CD4-positive, alpha-beta T cell treated with Interleukin-6 for 4 hours (primary cell): Measurements from ENCODE around the gene CYP46A1.

ENCODE experiments used
- DNase-seq: peaks from one replicate; pipeline ENCODE4 v3.0.0-alpha.2; 2020; ENCODE audit warnings: mixed read lengths

CYP46A1 gene

DNA sequence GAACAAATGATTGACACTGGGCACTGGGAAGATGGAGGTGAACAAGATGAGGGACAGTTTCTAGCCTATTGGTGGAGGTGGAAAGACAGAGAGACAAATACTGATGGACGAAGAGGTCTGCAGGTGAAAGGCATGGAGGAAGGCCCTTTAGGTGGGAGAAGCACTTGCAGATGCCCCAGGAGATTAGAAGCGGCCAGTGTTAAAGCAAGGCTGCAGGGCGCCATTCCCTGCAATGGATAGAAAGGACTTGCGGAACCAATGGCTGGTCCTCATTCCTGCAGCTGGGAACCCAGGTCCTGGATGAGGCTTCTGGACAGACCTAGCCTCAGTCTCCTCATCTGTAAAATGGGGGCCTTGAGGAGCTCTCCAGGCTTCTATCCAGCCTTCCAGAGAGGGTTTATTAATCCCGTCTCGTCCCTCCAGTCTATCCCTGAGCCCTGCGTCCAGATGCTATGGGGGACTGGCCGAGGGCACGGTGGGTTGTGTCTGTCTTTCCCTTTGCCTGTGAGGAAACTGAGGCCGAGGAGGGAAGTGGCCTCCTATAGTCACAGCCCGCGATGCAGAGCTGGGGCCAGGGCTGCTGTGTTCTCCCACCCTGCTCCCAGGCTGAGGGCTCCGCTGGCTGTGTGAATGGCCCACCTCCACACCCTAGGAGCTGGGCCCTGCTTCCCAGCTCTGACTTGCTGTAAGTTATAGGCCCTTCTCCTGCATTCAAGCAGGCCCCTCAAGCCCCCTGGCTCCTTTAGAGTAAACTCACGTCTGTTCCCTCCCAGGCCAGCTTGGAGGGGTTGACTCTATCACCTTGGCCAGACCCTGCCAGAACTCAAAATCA lies 33.0 kb downstream of the CYP46A1 start:
- DNase-seq: no peak

- no peak for DNase-seq
These were observed 33.5 kb downstream of the CYP46A1 start for GRCh38 chr14:99717682-99718013.

DNA sequence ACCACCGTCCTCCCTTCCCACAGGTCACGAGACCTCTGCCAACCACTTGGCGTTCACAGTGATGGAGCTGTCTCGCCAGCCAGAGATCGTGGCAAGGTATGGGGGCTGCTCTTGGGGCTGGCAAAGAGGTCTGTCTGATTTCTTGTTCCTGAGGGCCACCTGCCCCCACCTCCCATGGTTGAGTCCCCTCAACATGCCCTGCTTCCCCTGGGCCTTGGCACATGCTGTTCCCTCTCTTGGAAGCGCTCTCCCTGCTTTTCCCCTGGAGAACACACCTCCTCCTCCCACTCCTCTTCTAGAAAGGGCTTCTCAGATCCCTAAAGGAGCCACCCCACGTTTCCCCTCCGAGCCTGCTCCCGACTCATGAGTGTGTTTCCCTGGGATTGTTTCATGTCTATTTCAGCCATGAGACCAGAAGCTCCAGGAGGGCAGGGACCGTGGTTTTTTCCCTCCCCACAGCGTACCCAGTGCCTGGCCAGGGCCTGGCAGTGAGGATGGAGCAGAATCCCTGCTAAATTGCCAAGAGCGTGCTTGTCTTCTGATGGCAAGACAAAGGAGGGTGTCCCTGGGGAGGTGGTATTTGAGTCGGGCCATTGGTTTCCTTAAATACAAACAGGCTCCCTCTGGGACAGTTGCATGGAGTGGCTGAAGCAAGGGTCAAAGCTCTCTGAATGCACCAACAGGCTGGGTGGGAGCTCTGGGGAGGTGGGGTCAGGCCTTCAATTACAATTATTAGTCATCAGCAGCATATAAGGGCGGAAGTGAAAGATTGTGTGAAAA lies 34.1 kb downstream of the CYP46A1 start:
- DNase-seq: no peak

DNA sequence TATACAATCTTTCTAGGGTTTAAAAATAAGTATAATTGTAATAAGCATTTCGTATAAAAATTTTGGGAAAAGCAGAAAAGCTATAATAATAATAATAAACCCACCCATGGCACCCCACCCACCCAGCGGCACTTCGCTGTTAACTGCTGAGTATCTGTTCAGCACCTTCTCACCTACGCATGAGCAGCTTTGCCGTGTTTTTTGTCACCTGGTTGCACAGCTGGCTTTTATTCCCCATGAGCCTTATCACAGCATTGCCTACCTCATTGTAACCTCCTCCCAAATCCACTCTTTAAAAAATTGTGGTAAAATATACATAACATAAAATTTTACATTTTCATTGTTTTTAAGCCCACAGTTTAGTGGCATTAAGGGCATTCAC lies 34.7 kb downstream of the CYP46A1 start:
- DNase-seq: no peak

DNA sequence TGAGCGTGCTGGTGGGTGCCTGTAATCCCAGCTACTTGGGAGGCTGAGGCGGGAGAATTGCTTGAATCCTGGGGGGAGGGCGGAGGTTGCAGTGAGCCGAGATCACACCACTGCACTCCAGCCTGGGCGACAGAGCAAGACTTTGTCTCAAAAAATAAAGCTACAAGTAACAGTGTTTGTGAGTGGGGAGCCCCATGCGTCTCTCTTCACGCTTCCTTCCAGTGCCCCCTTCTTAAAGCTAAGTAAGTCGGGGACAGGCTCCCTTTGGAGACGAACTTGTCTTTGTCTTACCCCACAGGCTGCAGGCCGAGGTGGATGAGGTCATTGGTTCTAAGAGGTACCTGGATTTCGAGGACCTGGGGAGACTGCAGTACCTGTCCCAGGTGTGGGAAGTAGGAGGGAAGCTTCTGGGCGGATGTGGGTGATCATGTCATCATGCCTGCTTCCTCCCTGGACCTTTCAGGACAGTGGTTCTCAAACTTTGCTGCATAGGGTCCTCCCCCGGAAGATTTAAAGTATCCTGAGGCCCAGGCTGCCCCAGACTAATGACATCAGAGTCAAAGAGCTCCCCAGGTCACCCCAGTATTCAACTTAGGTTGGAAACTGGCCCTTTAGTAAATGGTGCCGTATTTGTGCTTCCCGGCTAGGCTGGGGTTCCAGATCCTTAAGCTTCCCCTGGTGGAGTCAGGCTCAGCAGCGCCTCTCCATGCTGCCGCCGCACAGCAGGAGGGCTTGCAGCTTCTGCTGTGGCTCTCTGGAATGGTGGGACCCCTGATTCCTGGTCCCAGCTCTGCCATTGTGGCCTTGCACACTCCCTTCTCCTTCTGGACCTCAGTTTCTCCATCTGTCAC lies 37.1 kb downstream of the CYP46A1 start:
- DNase-seq: no peak

DNA sequence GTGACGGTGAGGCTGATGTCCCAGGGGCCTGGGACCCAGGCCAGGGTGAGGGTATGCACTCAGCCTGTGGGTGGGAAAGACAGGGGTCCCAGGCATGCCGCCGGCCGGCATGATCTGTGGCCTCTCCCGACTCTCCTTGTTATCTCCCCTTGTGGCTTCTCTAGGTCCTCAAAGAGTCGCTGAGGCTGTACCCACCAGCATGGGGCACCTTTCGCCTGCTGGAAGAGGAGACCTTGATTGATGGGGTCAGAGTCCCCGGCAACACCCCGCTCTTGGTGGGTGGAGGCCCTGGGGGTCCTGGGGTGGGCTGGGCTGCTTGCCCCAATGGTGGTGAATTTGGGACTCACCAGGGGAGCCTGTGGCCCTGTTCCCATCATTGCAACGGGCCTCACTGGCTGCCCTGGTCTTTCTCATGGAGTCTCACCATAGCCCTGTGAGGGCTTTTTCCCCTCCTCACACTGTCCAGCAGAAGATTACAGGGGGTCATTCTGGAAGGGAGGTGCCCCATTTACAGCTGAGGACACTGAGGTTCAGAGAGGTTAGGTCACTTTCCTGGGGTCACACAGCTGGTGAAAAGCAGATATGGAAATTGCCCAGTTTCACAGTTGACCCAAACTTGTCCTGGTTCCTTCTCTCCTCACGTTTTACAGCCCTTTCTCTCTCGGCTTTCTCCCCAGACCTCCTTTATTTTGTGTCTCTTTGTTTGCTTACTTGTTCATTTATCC lies 37.9 kb downstream of the CYP46A1 start:
- DNase-seq: no peak

- no peak for DNase-seq
These were observed 38.6 kb downstream of the CYP46A1 start for GRCh38 chr14:99722741-99723140.

DNA sequence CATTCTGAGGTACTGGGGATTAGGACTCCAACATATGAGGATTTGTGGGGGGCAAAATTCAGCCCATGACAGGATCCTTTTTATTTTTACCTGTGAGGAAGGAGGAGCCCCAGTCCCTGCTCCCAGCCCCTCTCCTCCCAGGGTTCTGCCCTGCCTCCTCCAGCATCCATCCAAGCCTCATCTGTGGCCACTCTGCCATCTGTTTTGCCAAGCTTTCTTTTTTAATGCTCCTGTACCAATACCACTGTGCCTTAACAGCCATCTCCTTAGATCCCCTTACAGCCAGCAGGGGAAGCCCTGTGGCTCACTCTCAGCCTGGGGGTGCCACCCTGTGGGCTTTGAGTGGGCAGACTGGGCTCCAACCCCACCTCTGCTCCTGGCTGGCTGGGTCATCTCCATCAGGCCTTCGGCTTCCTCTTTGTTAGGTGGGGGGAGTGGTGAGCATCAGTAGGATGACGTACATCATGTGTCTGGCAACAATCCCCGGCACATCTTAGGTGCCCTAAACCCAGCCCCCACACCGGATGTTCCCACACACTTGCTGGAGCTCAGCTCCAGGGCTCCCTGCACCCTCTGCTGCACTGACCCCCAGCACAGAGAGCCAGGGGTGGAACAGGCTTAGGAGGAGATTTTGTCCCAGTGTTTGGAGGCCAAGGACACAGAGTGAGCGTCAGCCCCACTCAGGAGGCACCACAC lies 40.2 kb downstream of the CYP46A1 start:
- no peak for DNase-seq

DNA sequence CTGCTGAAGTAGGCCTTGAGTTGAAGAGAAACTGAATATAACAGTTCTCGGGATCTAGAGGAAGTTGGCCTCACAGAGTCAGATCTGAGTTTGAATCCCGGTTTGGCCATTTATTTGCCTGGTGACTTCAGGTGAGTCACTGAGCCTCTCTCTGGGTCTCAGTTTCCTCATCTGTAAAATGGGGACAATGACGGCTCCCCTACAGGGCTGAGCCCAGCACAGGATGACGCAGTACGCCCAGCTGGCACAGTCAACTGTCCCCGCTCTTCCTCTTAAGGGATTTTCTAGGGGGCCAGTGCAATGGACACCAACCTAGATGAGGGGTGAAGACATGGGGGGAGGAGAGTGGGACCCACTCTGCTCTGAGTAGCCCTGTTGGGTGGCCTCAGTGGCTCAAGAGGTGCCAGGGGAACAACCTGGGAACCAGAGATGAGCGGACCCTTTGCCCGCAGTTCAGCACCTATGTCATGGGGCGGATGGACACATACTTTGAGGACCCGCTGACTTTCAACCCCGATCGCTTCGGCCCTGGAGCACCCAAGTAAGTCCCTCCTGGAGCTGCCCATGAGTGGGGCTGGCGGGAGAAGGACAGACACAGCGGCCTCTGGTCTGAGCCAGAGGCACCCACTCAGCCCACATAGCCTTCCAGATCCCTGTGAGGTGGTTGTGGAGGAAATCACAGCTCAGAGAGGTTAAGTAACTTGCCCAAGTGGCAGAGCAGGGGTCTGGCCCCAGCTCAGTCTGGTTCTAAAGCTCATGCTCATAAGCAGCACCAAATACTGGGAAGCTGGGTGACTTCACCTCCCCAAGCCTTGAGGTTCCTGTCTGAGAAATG lies 41.1 kb downstream of the CYP46A1 start:
- no peak for DNase-seq

DNA sequence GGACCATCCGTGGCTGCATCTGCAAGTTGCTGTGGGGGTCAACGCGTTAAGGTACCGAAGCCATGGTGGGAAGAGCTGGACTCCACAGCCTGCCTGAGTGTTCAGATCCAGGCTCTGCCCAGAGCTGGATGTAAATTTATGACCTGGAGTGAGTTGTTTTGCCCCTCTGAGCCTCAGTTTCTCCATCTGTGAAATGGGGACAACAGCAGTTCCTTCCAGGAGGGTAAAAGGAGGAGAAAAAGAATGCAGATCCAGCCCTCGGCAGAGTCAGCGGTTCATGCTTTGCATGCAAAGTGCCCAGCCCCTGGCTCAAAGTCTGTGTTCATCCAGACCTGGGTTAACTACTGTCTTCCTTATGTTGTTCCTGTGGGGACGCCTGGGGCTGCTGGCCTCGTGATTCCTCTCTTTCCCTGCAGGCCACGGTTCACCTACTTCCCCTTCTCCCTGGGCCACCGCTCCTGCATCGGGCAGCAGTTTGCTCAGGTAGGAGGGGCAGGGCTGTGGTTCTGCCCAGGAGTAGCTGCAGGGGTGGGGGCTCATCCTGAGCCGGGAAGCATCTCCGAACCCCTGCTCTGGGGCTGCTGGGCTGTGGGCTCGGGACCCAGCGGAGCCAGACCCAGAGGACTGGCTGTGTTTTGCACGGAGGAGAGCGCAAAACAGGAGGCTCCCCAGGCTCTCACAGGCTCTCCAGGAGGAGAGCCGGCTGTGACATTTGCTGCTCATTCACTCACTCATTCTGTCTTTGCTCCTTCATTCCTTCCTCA lies 41.9 kb downstream of the CYP46A1 start:
- no peak for DNase-seq

DNA sequence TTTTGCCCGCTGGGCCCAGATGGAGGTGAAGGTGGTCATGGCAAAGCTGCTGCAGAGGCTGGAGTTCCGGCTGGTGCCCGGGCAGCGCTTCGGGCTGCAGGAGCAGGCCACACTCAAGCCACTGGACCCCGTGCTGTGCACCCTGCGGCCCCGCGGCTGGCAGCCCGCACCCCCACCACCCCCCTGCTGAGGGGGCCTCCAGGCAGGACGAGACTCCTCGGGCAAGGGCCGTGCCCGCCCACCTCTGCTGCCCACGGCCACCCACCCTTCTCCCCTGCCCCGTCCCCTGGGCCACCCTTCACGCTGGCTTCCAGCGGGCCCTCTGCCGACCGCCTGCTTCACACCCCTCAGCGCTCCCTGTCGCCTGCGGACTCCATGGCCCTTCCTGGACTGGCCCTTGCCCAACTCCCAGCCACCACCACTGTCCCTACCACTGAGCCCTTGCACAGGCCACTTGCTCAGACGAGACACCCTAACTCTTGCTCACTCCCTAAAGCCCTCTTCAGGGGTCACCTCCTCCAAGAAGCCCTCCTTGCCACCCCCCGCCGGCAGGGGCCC lies 42.5 kb downstream of the CYP46A1 start:
- DNase-seq: no peak

DNA sequence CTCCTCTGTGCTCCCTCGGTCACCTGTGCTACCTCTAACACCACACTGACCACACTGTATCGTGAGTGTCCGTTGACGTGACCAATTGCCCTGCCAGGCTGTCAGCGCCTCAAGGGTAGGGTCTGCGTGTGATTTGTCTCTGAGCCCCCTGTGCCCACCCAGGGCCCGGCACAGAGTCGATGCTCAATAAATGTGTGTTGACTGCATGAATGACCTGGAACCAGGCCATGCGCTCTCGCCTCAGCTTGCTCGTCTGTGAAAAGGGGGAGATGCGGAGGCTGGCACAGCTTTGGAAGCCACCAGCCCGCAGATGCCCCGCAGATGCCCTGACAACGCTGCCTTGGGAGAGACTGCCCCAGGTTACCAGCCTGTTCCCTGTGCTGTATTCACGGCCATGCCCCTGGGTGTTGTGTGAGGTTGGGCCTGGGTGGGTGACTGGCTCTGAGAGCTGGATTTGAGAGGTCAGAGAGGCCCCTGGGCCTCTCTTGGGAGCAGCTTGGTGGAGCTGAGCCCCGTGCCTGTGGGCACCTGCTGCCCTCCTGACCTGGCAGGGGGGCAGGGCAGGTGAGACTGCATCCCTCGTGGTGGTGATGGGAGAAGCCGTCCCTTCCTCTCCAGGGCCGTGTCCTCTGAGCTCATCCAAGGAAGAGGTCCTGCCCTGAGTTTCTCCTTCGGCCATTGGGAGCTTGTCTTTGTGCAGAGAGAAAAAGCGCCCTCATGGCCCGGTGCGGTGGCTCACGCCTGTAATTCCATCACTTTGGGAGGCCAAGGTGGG lies 43.2 kb downstream of the CYP46A1 start:
- no peak for DNase-seq

- DNase-seq: no peak
These were observed 44.3 kb downstream of the CYP46A1 start for GRCh38 chr14:99728231-99728920.

- no peak for DNase-seq
These were observed 44.9 kb downstream of the CYP46A1 start for GRCh38 chr14:99728981-99729451.

DNA sequence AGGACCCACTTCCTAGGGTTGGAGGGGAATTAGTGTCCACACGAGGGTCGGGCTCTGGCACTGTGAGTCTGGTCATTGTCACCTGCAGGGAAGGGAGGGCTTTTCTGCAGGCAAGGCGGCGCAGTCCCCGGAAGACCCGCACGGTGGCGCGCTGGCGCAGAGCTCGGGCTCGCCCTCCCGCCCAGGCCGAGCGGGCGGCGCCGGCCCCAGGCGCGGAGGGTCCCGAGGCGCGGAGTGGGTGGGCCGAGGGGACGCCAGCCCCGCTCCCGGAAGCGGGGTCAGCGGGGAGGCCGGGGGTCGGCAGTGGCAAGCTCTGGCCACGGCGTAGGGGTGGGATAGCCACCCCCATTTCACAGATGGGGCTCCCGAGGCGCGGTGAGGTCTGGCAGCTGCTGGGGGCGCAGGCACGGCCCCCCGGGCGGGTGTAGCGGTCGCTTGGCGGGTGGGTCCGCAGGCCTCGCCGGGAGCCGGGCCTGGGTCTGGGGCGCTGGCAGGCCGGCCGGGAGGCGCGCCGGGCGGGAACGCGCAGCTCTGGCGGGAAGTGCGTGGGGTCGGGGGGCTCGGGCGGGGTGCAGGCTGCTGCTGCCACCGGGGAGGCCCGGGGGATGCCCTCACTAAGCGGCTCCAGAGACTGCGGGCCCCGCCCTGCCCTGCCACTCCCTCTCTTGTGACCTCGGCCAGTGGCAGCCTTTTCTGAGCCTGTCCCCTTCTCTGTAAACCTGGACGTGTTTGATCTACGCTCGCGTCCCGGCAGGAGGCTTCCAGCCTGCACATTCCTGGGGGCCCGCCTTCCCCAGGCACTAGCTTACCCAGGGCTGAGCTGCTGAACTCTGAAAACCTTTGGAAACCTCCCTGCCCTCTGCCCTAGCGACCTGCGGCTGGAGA lies 46.1 kb downstream of the CYP46A1 start:
- DNase-seq: peak; percentile 68

DNA sequence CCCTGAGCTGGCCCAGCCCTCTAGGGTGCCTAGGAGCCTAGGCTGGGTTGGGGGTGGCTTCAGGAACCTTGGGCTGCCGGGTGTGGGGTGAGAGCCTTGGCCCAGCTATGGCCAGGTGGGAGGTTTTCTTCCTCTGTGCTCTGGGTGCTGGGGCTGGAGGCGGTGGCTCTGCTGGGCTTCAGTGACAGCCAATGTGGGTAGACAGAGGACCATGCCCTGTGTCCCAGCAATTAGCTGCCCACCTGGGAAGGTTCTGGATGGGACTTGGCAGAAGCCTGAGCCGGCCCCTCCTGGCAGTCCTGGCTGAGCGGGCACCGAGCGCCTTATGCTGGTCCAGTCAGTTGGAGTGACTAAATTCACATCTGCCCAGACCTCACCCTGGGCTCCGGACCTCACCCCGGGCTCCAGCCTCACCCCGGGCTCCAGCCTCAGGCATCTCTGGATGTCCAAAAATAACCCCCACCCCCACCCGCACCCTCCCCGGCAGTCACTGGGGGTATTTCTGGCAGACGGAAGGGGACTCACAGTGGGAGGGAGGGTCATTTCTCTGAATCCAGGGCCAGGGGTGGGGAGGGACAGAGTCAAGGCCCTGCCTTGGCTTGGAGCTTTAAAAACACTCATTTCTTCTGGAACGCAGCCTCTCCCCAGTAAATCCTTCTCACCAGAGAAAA lies 46.9 kb downstream of the CYP46A1 start:
- no peak for DNase-seq
